Osteocyte (in vitro differentiated cells): ENCODE measurements around the gene RASL12. TPM values are rescaled to one million over a fixed set of nuclear protein-coding genes. Genes with fewer than 3 reads are reported as not detected.

ENCODE experiments used
- DNase-seq: peaks from one replicate; pipeline ENCODE4 v3.0.0; 2021; ENCODE audit warnings: mixed read lengths; ENCODE audit not compliant: unreplicated experiment; ENCODE audit errors: extremely low spot score
- H3K27ac Mint-ChIP-seq: one replicate; pipeline ENCODE4 v1.8.0; 2021; ENCODE audit warnings: mild to moderate bottlenecking, mixed read lengths; ENCODE audit not compliant: unreplicated experiment
- H3K27me3 Mint-ChIP-seq: one replicate; pipeline ENCODE4 v1.8.0; 2021; ENCODE audit warnings: mixed read lengths; ENCODE audit not compliant: unreplicated experiment
- H3K36me3 Mint-ChIP-seq: one replicate; pipeline ENCODE4 v1.8.0; 2021; ENCODE audit warnings: mixed read lengths; ENCODE audit not compliant: unreplicated experiment
- H3K4me1 Mint-ChIP-seq: one replicate; pipeline ENCODE4 v1.8.0; 2021; ENCODE audit warnings: mixed read lengths; ENCODE audit not compliant: unreplicated experiment
- H3K4me3 Mint-ChIP-seq: one replicate; pipeline ENCODE4 v1.8.0; 2021; ENCODE audit warnings: mild to moderate bottlenecking, moderate library complexity, mixed read lengths; ENCODE audit not compliant: unreplicated experiment
- H3K9me3 Mint-ChIP-seq: one replicate; pipeline ENCODE4 v1.8.0; 2021; ENCODE audit warnings: mixed read lengths; ENCODE audit not compliant: unreplicated experiment
- CTCF ChIP-seq: fragments of 200-600 bp; sonication (generic); IDR thresholded peaks from 2 replicates; pipeline ENCODE4 v1.5.0; 2021; ENCODE audit warnings: antibody characterized with exemption, mild to moderate bottlenecking, moderate library complexity
- total RNA-seq: library from RNA; stranded (reverse); gene quantifications from 2 replicates; pipeline ENCODE4 v1.2.1, GENCODE V29; 2021

RASL12 gene
- total RNA-seq, 1 donor from 2014 or later = 0.78 TPM

- Mint-ChIP-seq H3K27me3 (no peaks in the 10 kb centered on the region), H3K9me3 (no peaks in the 10 kb centered on the region), H3K4me1 (peaks cover 16% of the 10 kb centered on the region), H3K36me3 (peaks cover 1% of the 10 kb centered on the region), H3K4me3 (no peak overlapping the region), H3K27ac (no peak overlapping the region)
- no peak for TF ChIP-seq CTCF
- DNase-seq = no peak
These were observed 10.2 kb downstream of the RASL12 start for GRCh38 chr15:65057549-65057940.

- H3K4me1 Mint-ChIP-seq = peaks cover 16% of the 10 kb centered on the region
- H3K27ac Mint-ChIP-seq = no peak overlapping the region
- no peaks in the 10 kb centered on the region for H3K27me3 Mint-ChIP-seq
- no peaks in the 10 kb centered on the region for H3K9me3 Mint-ChIP-seq
- TF ChIP-seq CTCF = no peak
- no peak overlapping the region for H3K4me3 Mint-ChIP-seq
- no peak for DNase-seq
- H3K36me3 Mint-ChIP-seq = peaks cover 1% of the 10 kb centered on the region
These were observed 10.8 kb downstream of the RASL12 start for GRCh38 chr15:65056868-65057548.

DNA sequence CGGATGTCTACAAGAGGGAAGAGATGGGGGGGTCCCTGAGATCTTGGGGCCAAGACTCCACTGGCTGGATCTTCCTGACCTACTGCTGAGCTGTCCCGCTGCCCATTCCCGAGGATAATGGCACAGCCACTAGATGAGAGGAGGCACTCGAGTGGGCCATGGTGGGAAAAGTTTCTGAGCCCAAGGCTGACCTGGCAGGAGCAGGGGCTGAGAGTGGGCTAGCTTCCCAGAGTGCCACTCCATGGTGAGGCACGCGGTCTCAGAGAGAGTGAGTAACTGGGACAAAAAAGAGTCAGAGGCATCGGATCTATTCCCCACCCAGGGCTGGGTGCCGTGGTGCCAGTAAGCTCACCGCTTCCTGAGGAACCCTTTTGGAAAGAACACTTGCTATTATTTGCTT is 11.7 kb downstream of the RASL12 start:
- H3K36me3 Mint-ChIP-seq = peaks cover 1% of the 10 kb centered on the region
- DNase-seq = no peak
- TF ChIP-seq CTCF = no peak
- no peaks in the 10 kb centered on the region for H3K9me3 Mint-ChIP-seq
- no peak overlapping the region for H3K27ac Mint-ChIP-seq
- H3K4me1 Mint-ChIP-seq = peaks cover 16% of the 10 kb centered on the region
- H3K27me3 Mint-ChIP-seq = no peaks in the 10 kb centered on the region
- no peak overlapping the region for H3K4me3 Mint-ChIP-seq

- H3K4me1 Mint-ChIP-seq = peaks cover 17% of the 10 kb centered on the region
- H3K27me3 Mint-ChIP-seq = no peaks in the 10 kb centered on the region
- no peaks in the 10 kb centered on the region for H3K9me3 Mint-ChIP-seq
- no peak for DNase-seq
- H3K4me3 Mint-ChIP-seq = no peak overlapping the region
- TF ChIP-seq CTCF = no peak
- no peak overlapping the region for H3K27ac Mint-ChIP-seq
- H3K36me3 Mint-ChIP-seq = peaks cover 1% of the 10 kb centered on the region
These were observed 12.5 kb downstream of the RASL12 start for GRCh38 chr15:65055201-65055870.

- peak; percentile 91 for DNase-seq
These were observed 13.2 kb downstream of the RASL12 start for GRCh38 chr15:65054333-65055200.

More at GRCh38 chr15:65054333-65055200, 13.2 kb downstream of the RASL12 start:
- TF ChIP-seq CTCF = peak; percentile 94
- no peak overlapping the region for H3K4me3 Mint-ChIP-seq
- H3K27ac Mint-ChIP-seq = no peak overlapping the region
- peaks cover 1% of the 10 kb centered on the region for H3K36me3 Mint-ChIP-seq
- no peaks in the 10 kb centered on the region for H3K27me3 Mint-ChIP-seq
- H3K9me3 Mint-ChIP-seq = no peaks in the 10 kb centered on the region
- peaks cover 25% of the 10 kb centered on the region for H3K4me1 Mint-ChIP-seq
